Measurements from ENCODE around the gene SLC8A2. TPM values are rescaled to one million over a fixed set of nuclear protein-coding genes. Genes with fewer than 3 reads are reported as not detected.

The SLC8A2 gene, protein sequence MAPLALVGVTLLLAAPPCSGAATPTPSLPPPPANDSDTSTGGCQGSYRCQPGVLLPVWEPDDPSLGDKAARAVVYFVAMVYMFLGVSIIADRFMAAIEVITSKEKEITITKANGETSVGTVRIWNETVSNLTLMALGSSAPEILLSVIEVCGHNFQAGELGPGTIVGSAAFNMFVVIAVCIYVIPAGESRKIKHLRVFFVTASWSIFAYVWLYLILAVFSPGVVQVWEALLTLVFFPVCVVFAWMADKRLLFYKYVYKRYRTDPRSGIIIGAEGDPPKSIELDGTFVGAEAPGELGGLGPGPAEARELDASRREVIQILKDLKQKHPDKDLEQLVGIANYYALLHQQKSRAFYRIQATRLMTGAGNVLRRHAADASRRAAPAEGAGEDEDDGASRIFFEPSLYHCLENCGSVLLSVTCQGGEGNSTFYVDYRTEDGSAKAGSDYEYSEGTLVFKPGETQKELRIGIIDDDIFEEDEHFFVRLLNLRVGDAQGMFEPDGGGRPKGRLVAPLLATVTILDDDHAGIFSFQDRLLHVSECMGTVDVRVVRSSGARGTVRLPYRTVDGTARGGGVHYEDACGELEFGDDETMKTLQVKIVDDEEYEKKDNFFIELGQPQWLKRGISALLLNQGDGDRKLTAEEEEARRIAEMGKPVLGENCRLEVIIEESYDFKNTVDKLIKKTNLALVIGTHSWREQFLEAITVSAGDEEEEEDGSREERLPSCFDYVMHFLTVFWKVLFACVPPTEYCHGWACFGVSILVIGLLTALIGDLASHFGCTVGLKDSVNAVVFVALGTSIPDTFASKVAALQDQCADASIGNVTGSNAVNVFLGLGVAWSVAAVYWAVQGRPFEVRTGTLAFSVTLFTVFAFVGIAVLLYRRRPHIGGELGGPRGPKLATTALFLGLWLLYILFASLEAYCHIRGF
- polyA plus RNA-seq (2013, experiment 1 of 4) = 9.8 TPM
- polyA plus RNA-seq (2013, experiment 2 of 4) = 8.2 TPM
- polyA plus RNA-seq (2013, experiment 3 of 4) = 10.0 TPM
- polyA plus RNA-seq (2013, experiment 4 of 4) = 7.9 TPM

DNA sequence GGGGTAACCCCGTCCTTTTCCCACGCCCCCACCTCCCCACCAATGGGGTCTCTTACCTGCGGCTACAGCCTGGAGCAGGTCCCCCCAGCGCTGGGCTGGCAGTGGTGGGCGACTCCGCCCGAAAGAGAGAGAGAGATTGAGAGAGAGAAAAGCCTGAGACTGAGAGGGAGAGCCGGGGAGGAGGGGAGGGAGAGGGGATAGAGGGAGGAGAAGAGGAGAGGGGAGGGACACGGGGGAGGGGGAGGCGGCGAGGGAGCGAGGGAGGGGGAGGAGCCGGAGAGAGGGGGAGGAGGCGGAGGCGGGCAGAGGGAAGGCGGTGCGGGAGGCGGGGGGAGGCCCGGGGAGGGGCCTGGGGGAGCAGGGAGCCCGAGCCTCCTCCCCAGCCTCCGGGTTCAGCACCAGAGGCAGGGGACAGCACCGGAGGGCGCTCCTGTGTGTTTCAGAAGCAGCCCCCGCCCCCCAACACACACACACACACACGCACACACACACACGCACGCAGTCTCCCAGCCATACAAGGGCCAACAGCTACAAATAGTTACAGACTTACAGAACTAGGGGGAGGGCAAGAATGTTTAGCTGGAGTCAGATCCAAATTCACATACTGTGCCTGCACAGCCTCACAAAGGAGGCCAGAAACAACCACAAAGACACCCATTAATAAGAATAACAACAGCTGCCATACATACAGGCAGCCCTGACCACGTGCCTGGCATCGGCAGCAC, at the start of gene SLC8A2:
TSS of gene SLC8A2 (minus strand) at position 161 of the 725 bp plus-strand sequence. CDS start 5,490 bp downstream, outside the sequence.
- Histone ChIP-seq H3K27ac (ENCODE audit: insufficient read depth, low read depth, low read length, poor library complexity, severe bottlenecking) (no peak within 1 kb of the TSS), H3K4me3 (ENCODE audit: insufficient read depth, low read depth, low read length) (peak within 1 kb of the TSS; percentile 51), H3K4me1 (ENCODE audit: control insufficient read depth, insufficient read depth, low read length) (peaks cover 34% of the 10 kb centered on the region), H3K9me3 (ENCODE audit: control insufficient read depth, low read length) (no peaks in the 10 kb centered on the region), H3K27me3 (ENCODE audit: control insufficient read depth, insufficient read depth, low read length, poor library complexity, severe bottlenecking) (peaks cover 20% of the 10 kb centered on the region), H3K36me3 (ENCODE audit: control insufficient read depth, insufficient read depth, low read length) (no peaks in the 10 kb centered on the region)
- WGBS, 2 experiments = 3 to 4% methylated on average over 28 of the region's 29 CpGs

GRCh38 chr19:47520839-47521238, 49.1 kb upstream of the SLC8A2 start:
- Histone ChIP-seq H3K36me3 (ENCODE audit: control insufficient read depth, insufficient read depth, low read length) (no peaks in the 10 kb centered on the region), H3K27me3 (ENCODE audit: control insufficient read depth, insufficient read depth, low read length, poor library complexity, severe bottlenecking) (no peaks in the 10 kb centered on the region), H3K9me3 (ENCODE audit: control insufficient read depth, low read length) (no peaks in the 10 kb centered on the region), H3K4me3 (ENCODE audit: insufficient read depth, low read depth, low read length) (no peak overlapping the region), H3K27ac (ENCODE audit: insufficient read depth, low read depth, low read length, poor library complexity, severe bottlenecking) (no peak overlapping the region), H3K4me1 (ENCODE audit: control insufficient read depth, insufficient read depth, low read length) (no peaks in the 10 kb centered on the region)
- WGBS, 2 experiments = 78 to 82% methylated on average over 6 of the region's 6 CpGs

DNA sequence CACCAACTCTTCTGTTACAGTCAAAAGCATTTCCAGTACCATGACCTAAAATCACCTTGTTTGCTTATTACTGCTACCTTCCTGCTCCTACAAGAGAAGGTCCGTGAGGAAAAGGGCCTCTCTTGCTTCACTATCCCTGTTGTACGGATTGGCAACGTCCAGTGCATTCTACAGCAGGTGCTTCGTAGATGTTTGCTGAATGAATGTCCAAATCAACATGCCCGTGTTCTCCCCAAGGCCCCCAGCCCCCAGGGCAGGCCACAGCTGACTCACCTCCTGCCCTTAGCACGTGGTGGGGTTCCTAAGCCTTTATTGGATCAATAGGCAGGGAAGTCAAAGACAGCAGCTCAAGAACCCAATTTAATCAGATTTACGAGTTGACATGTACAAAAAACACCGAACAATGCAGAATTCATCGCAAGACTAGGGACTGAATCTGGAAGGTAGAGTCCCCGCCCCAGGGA, 48.7 kb upstream of the SLC8A2 start:
- 83 to 87% methylated on average over 10 of the region's 10 CpGs for WGBS, 2 experiments
- Histone ChIP-seq H3K9me3 (ENCODE audit: control insufficient read depth, low read length) (no peaks in the 10 kb centered on the region), H3K4me3 (ENCODE audit: insufficient read depth, low read depth, low read length) (no peak overlapping the region), H3K4me1 (ENCODE audit: control insufficient read depth, insufficient read depth, low read length) (no peaks in the 10 kb centered on the region), H3K27me3 (ENCODE audit: control insufficient read depth, insufficient read depth, low read length, poor library complexity, severe bottlenecking) (no peaks in the 10 kb centered on the region), H3K27ac (ENCODE audit: insufficient read depth, low read depth, low read length, poor library complexity, severe bottlenecking) (no peak overlapping the region), H3K36me3 (ENCODE audit: control insufficient read depth, insufficient read depth, low read length) (no peaks in the 10 kb centered on the region)

DNA sequence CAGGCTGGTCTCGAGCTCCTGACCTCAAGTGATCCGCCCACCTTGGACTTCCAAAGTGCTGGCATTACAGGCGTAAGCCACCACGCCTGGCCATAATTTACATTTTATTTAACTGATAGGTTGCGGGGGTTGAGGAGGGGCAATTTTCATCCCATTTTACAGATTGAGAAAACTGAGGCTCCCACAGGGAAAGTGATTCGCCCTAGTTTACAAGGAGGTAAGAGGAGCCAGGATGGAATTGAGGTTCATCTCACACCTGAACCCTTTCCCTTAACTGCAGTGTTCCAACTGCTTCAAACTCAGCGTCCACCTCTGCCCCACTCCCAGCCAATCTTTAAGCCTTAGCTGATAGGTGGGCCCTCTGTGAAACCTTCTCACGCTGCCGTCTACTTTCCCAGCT, 47.2 kb upstream of the SLC8A2 start:
- H3K27ac ChIP-seq (ENCODE audit: insufficient read depth, low read depth, low read length, poor library complexity, severe bottlenecking) = no peak overlapping the region
- 93 to 95% methylated on average over 9 of the region's 9 CpGs for WGBS, 2 experiments
- no peak overlapping the region for H3K4me3 ChIP-seq (ENCODE audit: insufficient read depth, low read depth, low read length)
- H3K9me3 ChIP-seq (ENCODE audit: control insufficient read depth, low read length) = no peaks in the 10 kb centered on the region
- no peaks in the 10 kb centered on the region for H3K36me3 ChIP-seq (ENCODE audit: control insufficient read depth, insufficient read depth, low read length)
- H3K4me1 ChIP-seq (ENCODE audit: control insufficient read depth, insufficient read depth, low read length) = peaks cover 4% of the 10 kb centered on the region
- no peaks in the 10 kb centered on the region for H3K27me3 ChIP-seq (ENCODE audit: control insufficient read depth, insufficient read depth, low read length, poor library complexity, severe bottlenecking)

GRCh38 chr19:47518139-47518538, 46.4 kb upstream of the SLC8A2 start:
- H3K9me3 ChIP-seq (ENCODE audit: control insufficient read depth, low read length) = no peaks in the 10 kb centered on the region
- 78 to 90% methylated on average over 4 of the region's 4 CpGs for WGBS, 2 experiments
- H3K27ac ChIP-seq (ENCODE audit: insufficient read depth, low read depth, low read length, poor library complexity, severe bottlenecking) = no peak overlapping the region
- H3K27me3 ChIP-seq (ENCODE audit: control insufficient read depth, insufficient read depth, low read length, poor library complexity, severe bottlenecking) = no peaks in the 10 kb centered on the region
- peaks cover 10% of the 10 kb centered on the region for H3K4me1 ChIP-seq (ENCODE audit: control insufficient read depth, insufficient read depth, low read length)
- H3K4me3 ChIP-seq (ENCODE audit: insufficient read depth, low read depth, low read length) = no peak overlapping the region
- no peaks in the 10 kb centered on the region for H3K36me3 ChIP-seq (ENCODE audit: control insufficient read depth, insufficient read depth, low read length)

- 0% methylated on average over 78 of the region's 78 CpGs for WGBS, 2 experiments
- peaks cover 10% of the 10 kb centered on the region for H3K4me1 ChIP-seq (ENCODE audit: control insufficient read depth, insufficient read depth, low read length)
Measured at GRCh38 chr19:47514869-47515588, 43.3 kb upstream of the SLC8A2 start, which contains the start of gene NAPA. Gene NAPA, minus strand, starts transcription at chr19:47515063. Its CDS starts 123 bp downstream, at chr19:47514940.

DNA sequence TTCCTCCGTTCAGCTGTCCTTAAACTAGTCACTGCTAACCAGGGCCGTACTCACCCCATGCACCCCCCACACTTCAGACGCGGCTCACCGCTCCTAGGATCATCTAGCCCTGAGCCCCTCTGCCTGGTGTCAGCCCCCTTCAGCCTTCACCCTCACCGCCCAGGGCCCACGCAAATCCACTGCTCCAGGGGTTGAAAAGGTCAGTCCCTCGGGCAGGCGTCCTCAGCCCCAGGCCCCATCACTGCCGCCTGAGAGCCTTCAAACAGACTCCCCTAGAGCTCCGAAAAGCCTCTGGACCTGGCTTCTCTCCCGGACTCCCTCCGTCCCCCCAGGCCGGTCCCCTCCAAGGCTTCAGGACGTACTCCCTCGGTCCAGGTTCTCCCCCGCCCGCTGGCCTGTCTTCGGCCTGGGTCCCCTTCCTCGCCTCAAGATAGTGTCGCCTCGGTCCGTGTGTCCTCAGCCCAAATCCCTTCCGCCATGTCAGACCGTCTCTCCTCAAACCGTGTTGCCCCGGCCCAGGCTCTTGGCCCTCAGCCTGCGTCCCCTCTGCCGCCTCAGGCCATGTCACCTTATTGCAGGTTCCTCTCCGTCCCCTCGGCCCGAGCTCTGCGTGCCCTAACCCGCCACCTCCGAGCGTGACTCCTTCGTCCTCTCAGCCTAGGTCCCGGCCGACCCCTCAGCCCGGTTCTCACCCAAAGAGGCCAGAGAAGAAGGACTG, 42.6 kb upstream of the SLC8A2 start:
- peak overlapping the region; percentile 67 for H3K27ac ChIP-seq (ENCODE audit: insufficient read depth, low read depth, low read length, poor library complexity, severe bottlenecking)
- H3K36me3 ChIP-seq (ENCODE audit: control insufficient read depth, insufficient read depth, low read length) = no peaks in the 10 kb centered on the region
- WGBS, 2 experiments = 10 to 12% methylated on average over 40 of the region's 40 CpGs
- H3K27me3 ChIP-seq (ENCODE audit: control insufficient read depth, insufficient read depth, low read length, poor library complexity, severe bottlenecking) = no peaks in the 10 kb centered on the region
- H3K9me3 ChIP-seq (ENCODE audit: control insufficient read depth, low read length) = no peaks in the 10 kb centered on the region
- H3K4me3 ChIP-seq (ENCODE audit: insufficient read depth, low read depth, low read length) = peak overlapping the region; percentile 100
- peaks cover 10% of the 10 kb centered on the region for H3K4me1 ChIP-seq (ENCODE audit: control insufficient read depth, insufficient read depth, low read length)

More at GRCh38 chr19:47514869-47515588, 43.3 kb upstream of the SLC8A2 start, which contains the start of gene NAPA:
- Histone ChIP-seq H3K9me3 (ENCODE audit: control insufficient read depth, low read length) (no peaks in the 10 kb centered on the region), H3K36me3 (ENCODE audit: control insufficient read depth, insufficient read depth, low read length) (no peaks in the 10 kb centered on the region), H3K4me3 (ENCODE audit: insufficient read depth, low read depth, low read length) (peak within 1 kb of the TSS; percentile 100), H3K27ac (ENCODE audit: insufficient read depth, low read depth, low read length, poor library complexity, severe bottlenecking) (peak within 1 kb of the TSS; percentile 67), H3K27me3 (ENCODE audit: control insufficient read depth, insufficient read depth, low read length, poor library complexity, severe bottlenecking) (no peaks in the 10 kb centered on the region)

GRCh38 chr19:47512948-47513319, 41.2 kb upstream of the SLC8A2 start:
- Histone ChIP-seq H3K27ac (ENCODE audit: insufficient read depth, low read depth, low read length, poor library complexity, severe bottlenecking) (no peak overlapping the region), H3K36me3 (ENCODE audit: control insufficient read depth, insufficient read depth, low read length) (no peaks in the 10 kb centered on the region), H3K9me3 (ENCODE audit: control insufficient read depth, low read length) (no peaks in the 10 kb centered on the region), H3K4me1 (ENCODE audit: control insufficient read depth, insufficient read depth, low read length) (peaks cover 14% of the 10 kb centered on the region), H3K4me3 (ENCODE audit: insufficient read depth, low read depth, low read length) (no peak overlapping the region), H3K27me3 (ENCODE audit: control insufficient read depth, insufficient read depth, low read length, poor library complexity, severe bottlenecking) (no peaks in the 10 kb centered on the region)
- WGBS, 2 experiments = 80 to 82% methylated on average over 8 of the region's 8 CpGs

All from ectodermal cell (in vitro differentiated cells).